ENCODE measurements around the gene LRCH4.

DNA sequence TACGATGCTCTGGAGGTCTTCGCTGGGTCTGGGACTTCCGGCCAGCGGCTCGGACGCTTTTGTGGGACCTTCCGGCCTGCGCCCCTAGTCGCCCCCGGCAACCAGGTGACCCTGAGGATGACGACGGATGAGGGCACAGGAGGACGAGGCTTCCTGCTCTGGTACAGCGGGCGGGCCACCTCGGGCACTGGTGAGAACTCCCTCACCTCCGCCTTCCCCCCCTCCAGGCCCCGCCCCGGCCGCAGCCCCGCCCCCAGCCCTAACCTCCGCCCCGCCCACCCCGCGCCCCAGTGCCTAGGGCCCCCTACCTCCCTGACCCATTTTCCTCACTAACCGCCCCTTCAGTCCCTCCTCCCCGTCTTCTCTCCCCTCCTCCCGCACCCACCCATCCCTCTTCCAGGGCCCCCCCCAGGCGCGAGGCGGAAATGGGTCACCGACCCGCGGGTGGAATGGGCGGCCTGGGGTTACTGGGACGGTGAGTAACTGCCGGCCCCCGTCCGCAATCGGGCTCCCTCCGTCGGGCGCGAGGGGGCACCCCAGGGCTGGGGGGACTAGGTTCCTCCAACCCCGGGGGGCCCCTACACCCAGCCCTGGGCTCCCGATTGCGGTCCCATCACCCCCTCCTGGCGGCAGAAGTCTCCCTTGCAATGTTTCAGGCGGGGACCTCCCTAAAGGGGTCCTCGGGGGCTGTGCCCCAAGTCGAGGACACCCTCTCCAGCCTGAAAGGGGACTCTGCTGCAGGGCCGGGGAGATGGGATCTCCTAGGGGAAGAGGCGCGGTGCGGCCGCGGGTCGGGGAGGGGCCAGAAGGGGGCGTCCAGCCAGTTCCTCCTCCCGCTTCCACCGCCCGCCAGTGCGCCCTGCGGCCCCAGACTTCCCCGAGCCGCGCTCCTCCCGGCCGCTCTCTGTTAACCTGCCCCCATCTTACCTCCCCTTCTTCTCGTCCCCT is 18.4 kb upstream of the LRCH4 start:
- TF ChIP-seq POLR2AphosphoS5 (IDR thresholded peaks at IDR 0.05): peak; percentile 50
- TF ChIP-seq, protein P1, sequence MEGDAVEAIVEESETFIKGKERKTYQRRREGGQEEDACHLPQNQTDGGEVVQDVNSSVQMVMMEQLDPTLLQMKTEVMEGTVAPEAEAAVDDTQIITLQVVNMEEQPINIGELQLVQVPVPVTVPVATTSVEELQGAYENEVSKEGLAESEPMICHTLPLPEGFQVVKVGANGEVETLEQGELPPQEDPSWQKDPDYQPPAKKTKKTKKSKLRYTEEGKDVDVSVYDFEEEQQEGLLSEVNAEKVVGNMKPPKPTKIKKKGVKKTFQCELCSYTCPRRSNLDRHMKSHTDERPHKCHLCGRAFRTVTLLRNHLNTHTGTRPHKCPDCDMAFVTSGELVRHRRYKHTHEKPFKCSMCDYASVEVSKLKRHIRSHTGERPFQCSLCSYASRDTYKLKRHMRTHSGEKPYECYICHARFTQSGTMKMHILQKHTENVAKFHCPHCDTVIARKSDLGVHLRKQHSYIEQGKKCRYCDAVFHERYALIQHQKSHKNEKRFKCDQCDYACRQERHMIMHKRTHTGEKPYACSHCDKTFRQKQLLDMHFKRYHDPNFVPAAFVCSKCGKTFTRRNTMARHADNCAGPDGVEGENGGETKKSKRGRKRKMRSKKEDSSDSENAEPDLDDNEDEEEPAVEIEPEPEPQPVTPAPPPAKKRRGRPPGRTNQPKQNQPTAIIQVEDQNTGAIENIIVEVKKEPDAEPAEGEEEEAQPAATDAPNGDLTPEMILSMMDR (IDR thresholded peaks at IDR 0.05): peak in 3 of 4 experiments; percentile 39 to 70 (median 50)
- no peak for TF ChIP-seq EP300 (IDR thresholded peaks at IDR 0.05)
- TF ChIP-seq POLR2A (IDR thresholded peaks at IDR 0.05): peak; percentile 36 to 39
